DND-41 (cell line): ENCODE results near the gene BMP4.

ENCODE experiments used
- CTCF ChIP-seq: IDR thresholded peaks from 2 replicates; pipeline ENCODE4 v1.5.1; 2012; ENCODE audit warnings: borderline replicate concordance, low read length, moderate library complexity, mild to moderate bottlenecking; ENCODE audit not compliant: poor library complexity, severe bottlenecking; ENCODE audit errors: extremely low read depth
- EZH2 ChIP-seq: IDR thresholded peaks from 3 replicates; pipeline ENCODE4 v1.6.1; 2012; ENCODE audit warnings: borderline replicate concordance, low read depth, mild to moderate bottlenecking, moderate library complexity, low read length, inconsistent platforms; ENCODE audit not compliant: severe bottlenecking

- TF ChIP-seq CTCF (no peak), EZH2 (no peak)
Observed at GRCh38 chr14:53946404-53947093, 10.1 kb downstream of the BMP4 start.
